NCI-H2196 treated with DMSO at 0.1 percent for 48 hours (cell line): Measurements from ENCODE around the gene ZC2HC1B.
"Not testable (repeated sequence)": the region's sequence is repeated elsewhere in the genome, so short reads cannot be mapped to it uniquely, and the experiment has no call there.

Experiments used
- DNase-seq: peaks from one replicate; lab custom pipeline; 2025; ENCODE audit not compliant: unreplicated experiment; lab: John Stamatoyannopoulos, UW

Gene ZC2HC1B

DNA sequence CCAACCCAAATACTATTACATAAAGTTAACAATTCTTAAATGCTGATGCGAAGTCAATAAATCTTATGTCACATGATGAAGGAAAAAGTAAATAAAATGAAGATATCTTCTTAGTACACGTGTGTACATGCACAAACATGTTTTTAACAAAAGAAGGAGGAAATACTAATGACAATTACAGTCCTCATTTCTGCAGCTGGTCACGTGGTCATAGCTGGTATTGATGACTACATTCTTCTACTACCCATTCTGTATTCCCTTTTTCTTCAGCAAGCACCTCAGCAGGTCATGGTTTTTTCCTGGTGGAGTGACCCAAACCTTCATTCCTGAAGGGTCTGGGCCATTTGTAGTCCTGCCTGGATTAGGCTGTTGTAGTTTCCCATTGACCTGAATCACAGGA lies 4.5 kb downstream of the ZC2HC1B start:
- not testable (repeated sequence) for DNase-seq

DNA sequence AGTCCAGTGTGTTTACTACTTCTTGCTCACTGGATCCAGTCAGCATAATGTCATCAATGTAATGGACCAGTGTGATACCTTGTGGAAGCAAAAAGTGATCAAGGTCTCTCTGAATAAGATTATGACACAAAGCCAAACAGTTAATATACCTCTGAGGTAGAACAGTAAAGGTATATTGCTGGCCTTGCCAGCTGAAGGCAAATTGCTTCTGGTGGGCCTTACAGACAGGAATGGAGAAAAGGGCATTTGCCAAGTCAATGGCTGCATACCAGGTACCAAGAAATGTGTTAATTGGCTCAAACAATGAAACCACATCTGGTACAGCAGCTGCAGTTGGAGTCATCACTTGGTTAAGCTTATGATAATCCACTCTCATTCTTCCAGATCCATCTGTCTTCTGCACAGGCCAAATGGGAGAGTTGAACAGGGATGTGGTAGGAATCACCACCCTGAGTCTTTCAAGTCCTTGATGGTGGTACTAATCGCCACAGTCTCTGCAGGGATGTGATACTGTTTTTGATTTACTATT lies 7.0 kb downstream of the ZC2HC1B start:
- DNase-seq: not testable (repeated sequence)

DNA sequence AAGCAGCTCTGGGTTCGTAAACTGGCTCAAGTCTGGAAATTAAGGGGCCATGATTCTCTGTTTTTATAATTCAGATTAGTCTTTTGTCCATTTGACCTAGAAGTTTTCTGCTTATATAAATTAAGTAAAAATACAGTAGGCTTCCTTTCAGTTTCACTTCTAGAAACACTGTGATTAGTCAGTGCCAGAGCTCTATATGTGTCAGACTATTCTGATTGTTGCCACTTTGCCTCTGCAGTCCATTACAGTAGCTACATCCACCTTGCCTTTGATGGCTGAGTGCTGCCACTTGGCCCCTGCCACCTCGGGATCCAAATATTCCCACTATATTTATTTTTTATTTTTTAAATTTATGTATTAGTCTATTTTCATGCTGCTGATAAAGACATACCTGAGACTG lies 7.9 kb downstream of the ZC2HC1B start:
- DNase-seq: no peak

DNA sequence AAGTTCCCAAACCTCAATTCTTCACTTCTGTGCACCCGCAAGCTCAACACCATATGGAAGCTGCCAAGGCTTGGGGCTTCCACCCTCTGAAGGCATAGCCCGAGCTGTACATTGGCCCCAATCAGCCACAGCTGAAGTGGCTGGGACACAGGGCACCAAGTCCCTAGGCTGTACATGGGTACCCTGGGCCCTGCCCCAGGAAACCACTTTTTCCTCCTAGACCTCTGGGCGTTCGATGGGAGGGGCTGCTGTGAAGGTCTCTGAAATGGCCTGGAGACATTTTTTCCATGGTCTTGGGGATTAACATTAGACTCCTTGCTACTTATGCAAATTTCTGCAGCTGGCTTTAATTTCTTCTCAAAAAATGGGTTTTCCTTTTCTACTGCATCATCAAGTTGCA lies 9.3 kb downstream of the ZC2HC1B start:
- not testable (repeated sequence) for DNase-seq

DNA sequence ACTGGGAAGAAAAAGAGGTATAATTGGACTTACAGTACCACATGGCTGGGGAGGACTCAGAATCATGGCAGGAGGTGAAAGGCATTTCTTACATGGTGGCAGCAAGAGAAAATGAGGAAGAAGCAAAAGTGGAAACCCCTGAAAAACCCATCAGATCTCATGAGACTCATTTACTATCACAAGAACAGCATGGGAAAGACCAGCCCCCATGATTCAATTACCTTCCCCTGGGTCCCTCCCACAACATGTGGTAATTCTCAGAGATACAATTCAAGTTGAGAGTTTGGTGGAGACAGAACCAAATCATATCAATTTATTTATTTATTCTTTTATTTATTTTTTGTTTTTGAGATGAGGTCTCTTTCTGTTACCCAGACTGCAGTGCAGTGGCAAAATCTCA lies 10.2 kb downstream of the ZC2HC1B start:
- not testable (repeated sequence) for DNase-seq

DNA sequence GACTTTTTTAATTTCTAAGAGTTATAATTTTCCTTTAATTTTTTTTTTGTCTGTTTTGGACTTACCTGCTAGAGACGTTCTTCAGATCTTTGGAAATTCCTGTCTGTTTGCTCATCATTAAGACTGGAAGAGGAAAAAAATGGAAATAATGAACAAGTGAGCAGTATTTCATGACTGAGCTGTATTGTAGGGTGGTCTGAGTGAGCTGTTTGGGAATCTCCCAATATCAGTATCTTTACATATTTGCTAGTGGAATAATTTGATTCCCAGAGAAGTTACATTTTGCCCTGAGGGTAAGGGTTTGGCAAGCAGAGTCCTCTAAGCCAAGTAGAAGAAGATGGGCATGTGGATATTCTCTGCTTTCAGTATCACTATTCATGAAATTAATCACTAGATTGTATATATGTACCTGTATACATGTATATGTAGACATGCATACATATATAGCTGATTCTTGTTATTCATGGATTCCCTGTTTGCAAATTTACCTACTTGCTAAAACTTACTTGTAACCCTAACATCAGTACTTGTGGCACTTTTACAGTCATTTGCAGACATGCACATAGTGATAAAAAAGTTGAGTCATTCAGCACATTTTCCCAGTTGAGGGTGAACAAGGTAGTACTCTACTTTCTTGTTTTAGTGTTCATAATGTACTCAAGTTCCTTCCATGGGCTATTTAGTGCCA lies 13.5 kb downstream of the ZC2HC1B start:
- no peak for DNase-seq

DNA sequence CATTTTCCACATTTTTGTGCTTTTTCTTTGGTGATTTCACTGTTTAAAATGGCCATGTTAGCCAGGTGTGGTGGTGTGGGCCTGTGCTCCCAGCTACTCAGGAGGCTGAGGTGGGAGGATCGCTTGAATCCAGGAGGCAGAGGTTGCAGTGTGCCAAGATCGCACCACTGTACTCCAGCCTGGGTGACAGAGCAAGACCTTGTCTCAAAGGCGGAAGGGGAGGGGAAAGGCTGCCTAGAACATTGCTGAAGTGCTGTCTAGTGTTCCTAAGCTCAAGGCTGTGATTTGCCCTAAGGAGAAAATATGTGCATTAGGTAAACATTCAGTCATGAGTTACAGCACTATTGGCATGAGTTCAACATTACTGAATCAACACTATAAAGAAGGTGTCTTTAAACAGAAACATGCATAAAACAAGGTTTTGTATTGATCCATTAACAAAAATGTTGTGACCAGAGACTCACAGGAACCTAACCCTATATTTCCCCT lies 14.0 kb downstream of the ZC2HC1B start:
- no peak for DNase-seq

DNA sequence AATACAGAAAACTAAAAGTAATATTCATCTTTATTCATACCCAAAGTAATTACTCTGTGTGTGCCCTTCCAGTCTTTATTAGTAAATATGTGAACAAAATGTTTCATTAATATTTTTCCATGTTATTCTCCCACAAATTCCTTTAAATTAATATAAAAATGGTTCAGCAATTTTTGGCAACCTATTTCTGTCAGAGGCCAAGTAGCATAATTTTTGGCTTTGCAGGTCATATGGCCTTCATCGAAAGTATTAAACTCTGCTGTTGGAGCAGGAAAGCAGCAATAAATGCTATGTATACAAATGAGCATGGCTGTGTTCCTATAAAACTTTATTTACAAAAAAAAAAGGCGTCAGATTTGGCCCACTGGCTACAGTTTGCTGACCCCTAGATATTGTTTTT lies 16.1 kb downstream of the ZC2HC1B start:
- DNase-seq: no peak

DNA sequence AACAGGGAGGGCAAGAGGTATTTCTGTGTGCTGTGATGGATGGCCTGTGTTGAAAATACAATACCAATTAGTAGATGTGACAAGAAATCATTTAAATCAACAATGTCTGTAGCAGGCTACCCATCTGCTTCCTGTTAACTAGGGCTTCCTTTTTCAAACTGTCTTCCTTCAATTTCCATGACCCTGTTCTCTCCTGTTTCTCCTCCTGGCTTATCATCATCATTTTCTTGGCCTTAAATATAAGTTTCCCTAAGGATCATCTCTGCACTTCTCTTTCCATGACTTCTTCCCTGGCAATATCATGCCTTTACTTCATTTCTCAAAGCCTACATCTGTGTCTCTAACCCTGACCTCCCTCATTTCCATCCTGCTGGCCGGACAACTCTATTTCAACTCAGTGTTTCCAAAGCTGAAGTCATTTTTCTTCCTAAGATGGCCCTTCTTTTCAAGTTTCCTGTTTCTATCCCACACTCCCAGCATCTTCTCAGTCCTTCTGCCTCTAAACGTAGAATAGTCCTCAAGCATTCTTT lies 18.2 kb downstream of the ZC2HC1B start:
- DNase-seq: no peak

DNA sequence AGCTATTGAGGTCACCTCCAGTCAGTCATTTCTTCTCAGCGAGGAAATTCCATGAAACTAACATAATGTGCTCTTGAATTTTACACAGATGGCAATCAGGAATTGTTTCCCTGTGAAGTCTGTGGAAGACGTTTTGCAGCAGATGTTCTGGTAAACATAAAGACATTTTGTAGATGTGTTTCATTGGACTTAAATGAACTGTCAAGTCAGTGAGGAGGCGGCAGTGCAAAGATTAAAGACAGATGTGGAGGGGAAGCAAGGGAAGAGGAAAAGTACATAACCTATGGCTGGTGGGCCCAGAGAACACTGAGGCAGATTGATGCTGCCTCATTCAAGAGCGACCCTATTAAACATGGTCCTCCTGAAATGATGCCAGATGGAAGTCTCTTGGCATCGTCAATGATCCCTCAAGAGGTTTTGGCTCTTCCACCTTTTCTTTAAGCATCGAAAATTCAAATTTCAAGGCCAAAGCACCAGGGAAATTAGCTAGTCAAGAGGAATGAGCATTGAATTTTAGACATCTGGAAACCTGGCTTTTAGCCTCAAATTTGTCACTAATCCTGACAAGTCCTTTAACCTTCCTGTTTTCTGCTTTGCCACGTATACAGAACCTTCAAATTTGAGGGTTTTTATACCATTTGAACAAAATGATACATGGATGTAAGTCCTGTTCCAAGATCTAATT lies 20.1 kb downstream of the ZC2HC1B start:
- DNase-seq: no peak

DNA sequence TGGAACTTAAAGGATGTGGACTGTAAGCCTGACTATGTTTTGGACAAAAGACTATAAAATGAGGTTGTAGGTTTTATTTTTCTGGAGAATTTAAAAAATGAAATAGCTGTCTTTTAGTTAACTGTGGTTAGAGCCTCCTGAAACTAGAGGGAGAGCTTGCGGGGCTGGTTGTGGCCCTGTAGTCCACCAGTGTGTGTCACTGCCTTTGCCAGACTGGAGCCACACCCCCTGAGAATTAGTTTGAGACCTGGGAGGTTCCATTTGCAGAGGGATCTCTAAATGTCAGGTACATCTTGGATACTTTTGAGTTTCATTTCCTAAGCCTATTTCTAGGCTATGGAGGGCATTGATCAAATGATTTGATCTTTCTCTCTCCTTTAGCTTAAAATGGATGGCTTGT lies 20.8 kb downstream of the ZC2HC1B start:
- DNase-seq: no peak

DNA sequence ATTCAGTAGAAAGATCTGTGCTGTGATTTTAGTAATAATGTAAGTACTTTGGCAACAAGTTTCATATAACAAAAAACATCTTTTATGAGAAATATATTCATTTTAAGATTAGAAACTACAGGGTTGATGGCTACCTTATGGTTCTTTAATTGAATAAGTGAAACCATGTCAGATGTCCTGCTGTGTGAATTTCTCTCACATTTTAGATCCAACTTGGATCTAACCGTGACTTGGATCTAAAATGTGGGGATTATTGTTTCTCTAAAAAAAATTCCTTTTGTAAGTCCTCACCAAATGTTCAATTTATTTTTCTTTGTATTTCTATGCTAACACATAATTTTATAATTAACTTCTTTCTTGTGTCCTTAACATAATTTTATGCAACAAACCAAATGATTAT lies 30.4 kb downstream of the ZC2HC1B start:
- DNase-seq: no peak

DNA sequence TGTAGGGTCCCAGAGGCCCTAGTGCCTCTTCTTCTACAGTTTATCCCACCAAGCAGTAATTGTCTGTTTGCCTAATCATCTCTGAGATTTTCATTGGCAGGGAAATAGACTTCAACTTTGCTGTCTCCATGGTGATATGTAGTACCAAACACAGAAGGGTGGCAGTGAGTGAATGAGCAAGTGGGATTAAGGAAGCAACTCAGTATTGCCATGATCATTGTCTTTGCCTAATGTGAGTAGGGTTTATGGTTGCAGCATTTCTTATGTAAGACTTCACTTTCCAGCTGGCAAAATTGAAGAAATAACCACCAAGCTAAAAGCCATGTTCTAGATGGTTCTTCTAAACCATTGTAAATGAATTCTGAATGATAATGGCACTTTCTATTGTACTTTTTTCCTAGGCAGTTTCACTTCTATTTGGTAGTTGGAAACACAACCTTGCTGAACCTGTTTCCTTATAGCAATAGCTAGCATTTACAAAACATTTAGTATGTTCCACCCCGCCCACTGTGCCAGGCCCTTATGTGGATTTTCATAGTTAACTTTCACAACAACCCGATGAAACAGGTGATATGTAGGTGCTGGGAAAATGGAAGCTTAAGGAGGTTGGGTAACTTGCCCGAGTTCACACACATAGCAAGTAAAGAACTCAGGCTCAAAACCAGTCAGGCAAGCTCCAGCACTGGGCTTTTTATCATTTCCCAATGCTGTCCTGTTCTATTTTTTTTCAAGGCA lies 32.0 kb downstream of the ZC2HC1B start:
- no peak for DNase-seq

DNA sequence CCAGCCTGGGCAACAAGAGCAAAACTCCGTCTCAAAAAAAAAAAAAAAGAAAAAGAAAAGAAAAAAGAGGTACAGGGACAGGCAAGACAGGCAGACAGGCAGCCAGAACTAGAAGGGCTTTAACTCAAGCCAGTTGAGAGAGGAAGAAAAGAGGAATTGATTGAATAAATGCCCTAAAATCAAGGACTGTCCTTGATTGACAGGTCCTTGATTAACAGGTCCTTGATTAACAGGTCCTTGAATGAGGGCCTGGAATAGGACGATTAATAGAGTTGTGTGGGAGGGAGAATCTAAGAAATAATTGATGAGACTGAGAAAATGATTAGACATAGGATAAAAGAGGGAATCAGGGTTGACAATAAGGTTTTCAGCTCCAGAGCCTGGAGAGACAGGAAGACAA lies 36.1 kb downstream of the ZC2HC1B start:
- no peak for DNase-seq

DNA sequence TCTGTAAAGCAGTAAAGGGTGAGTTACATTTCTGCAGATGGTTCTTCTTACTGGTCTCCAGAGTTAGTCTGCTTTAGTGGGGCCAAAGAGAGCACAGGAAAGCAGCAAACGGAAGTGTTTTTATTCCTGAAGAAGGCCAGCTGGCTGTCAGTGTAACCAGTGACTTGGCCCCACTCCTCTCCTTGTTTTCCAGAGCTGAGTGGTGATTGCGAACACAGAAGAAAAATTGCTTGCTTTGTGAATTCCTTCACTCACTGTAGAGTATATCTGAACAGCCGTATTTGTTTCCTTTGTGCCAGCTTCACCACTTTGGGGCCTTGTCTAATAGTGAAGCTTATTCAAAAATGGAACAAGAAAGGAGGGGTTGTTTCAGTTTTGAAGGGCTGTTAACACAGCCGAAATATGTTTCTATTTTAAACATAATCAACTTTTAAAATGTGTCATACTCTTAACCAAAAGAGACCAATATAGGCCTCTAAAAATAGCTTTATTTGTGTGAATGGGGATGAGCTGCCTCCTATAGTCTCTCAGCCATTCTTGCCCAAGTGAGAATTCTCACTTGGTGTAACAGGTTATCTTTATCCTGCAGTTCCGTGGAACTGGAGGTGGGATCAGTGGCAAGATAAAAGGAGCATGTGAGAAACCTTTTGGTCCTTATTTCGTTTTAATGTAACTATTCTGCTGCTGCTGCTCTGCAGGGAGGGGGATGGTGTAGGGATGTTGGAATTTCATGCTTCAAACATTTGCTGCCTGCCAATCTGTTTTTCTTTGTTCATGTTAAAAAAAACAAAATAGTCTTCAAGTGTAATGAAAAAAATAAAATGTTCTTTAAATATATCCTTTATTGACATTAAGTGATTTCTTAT lies 37.8 kb downstream of the ZC2HC1B start:
- no peak for DNase-seq

DNA sequence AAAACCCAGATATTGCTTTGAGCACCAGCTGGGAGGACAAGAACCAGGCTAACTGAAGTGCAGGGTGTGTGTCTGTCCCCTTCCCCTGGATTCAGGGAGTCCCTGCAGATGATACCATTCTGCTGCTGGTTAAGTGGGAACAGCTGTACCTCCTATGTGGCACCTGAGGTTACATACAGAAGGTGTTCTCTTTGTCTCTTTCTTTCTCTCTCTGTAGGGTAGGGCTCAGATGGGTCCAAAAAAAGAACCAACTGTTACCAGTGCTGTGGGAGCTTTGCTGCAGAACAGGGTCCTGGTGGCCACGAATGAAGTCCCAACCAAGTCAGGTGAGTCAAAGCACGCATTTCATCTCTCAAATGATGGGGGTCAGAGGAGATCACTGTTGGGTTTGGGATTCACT lies 38.6 kb downstream of the ZC2HC1B start:
- no peak for DNase-seq

DNA sequence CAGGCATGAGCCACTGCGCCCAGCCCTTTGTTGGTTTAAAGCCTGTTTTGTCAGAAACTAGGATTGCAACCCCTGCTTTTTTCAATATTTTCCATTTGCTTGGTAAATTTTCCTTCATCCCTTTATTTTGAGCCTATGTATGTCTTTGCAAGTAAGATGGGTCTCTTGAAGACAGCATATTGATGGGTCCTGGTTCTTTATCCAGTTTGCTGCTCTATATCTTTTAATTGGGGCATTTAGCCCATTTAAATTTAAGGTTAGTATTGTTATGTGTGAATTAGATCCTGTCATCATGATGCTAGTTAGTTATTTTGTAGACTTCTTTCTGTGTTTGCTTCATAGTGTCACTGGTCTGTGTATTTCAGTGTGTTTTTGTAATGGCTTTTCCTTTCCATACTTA lies 46.8 kb downstream of the ZC2HC1B start:
- DNase-seq: no peak

DNA sequence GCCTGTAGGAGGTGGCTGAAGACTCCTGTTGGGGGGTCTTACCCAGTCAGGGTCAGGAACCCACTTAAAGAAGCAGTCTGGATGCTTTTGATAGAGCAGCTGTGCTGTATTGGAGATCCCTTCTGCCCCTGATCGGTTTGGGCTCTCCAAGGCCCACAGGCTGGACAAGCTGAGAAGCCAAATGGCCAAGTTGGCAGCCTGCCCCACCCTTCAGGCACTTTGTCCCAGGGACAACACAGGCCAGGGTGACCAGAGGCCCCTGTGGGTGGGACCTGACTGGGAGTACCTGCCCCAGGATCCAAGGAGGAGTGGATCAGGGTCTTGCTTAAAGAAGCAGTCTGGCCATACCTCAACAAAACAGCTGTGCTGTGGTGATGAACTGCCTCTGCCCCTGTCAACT lies 48.4 kb downstream of the ZC2HC1B start:
- DNase-seq: no peak

DNA sequence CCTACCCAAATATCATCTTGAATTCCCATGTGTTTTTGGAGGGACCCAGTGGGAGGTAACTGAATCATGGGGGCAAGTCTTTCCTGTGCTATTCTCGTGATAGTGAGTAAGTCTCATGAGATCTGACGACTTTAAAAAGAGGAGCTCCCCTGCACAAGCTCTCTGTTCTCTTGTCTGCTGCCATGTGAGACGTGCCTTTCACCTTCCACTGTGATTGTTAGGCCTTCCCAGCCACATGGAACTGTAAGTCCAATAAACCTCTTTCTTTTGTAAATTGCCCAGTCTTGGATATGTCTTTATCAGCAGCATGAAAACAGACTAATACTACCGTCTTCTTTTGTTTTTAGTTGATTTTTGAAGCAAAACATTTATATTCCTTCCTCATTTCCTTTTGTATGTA lies 52.8 kb downstream of the ZC2HC1B start:
- DNase-seq: not testable (repeated sequence)

DNA sequence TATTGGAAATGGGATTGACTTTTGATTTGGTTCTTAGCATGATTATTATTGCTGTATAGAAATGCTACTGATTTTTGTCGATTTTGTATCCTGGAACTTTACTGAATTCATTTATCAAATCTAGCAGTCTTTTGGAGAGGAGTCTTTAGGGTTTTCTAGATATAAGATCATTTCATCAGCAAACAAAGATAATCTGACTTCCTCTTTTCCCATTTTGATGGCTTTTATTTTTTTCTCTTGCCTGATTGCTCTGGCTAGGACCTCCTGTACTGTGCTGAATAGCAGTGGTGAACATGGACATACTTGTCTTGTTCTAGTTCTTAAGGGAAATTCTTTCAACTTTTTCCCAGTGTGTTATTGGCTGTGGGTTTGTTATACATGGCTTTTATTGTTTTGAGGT lies 64.6 kb downstream of the ZC2HC1B start:
- no peak for DNase-seq

DNA sequence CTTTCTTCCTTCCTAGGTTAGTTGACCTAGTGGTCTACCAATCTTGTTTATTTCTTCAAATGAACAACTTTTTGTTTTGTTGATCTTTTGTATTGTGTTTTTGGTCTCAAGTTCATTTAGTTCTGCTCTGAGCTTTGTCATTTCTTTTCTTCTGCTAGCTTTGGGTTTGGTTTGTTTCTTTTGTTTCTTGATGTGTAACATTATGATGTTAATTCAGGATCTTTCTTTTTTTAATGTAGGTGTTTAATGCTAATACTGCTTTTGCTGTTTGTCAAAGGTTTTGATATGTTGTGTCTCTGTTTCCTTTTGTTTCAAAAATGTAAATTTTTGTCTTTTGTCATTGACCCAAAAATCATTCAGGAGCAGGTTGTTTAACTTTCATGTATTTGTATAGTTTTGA lies 65.7 kb downstream of the ZC2HC1B start:
- no peak for DNase-seq
